Frontal cortex (tissue), 4 donors: ENCODE data around the gene RGPD8. TPM values are rescaled to one million over a fixed set of nuclear protein-coding genes. Genes with fewer than 3 reads are reported as not detected.
"Not testable (repeated sequence)": the region's sequence is repeated elsewhere in the genome, so short reads cannot be mapped to it uniquely, and the experiment has no call there.

Experiments
- DNase-seq, 2 donors: peaks; one replicate each; pipeline ENCODE4 v3.0.0; 2012; ENCODE audit warnings: low spot score in 2 of 2
- FAIRE-seq: peaks from 2 replicates; lab custom pipeline; 2012; peaks lifted over from hg19 to GRCh38; lab: Jason Lieb, UNC
- total RNA-seq: library from RNA; depleted of rRNA; stranded (reverse); fragments of >200 nt; gene quantifications from one replicate; pipeline ENCODE4 v1.2.3, GENCODE V29; 2014
- donor health status: control.
- donor health status: control.
- donor health status: control.

Gene RGPD8
- total RNA-seq, 1 donor from 2014 or later, result 39.1 TPM

DNA sequence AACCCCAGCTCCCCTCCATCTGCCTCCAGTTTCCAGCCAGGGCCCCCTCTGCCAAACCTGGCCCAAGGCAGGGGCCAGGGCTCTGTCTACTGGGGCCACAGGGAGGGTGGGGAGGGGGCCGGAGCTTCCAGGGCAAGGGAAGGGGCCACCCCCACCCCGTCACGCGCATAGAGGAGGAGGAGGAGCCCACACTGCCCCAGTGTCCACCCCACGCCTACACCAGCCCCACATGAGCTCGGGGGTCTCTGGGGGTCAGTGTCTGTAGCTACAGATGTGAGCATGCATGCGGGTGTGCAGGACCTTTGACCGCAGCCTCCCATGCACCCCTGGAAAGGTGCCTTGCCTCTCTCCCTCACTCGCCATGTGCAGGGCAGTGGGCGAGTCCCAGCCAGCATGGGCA, 3.5 kb upstream of the RGPD8 start:
- not testable (repeated sequence) for FAIRE-seq

DNA sequence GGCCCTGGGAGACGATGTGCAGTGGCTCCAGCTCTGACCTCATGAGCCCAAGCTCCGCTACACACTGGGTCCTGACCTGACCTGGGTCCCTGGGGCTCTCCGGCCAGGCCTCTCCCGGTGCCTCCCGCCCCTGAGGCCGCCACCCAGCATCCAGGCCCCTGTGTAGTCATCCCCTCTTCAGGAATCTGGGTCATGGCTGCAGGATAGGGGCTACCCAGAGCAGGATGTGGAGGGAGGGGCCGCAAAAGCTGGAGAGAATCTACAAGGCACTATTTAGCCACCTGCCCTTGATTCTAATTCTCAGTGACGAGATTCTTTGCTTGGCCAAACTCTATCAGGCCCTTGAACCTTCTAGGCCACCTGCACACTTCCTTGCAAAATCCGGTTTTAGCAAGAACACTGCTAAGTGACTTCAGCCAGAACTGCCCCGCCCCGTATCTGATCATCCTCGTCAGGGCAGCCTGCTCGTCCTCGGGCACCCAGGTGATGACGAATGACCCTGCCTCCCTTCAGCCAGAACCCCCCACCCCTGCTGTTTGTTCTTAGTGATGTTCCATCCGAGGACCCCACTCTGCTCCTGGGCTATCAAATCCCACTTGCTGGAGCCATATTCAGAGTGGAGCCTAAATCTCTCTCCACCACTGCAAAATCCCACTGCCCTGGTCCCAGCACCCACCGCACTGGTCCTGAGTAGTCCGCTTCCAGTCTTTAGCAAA, 2.4 kb upstream of the RGPD8 start:
- not testable (repeated sequence) for FAIRE-seq

More for the DNA sequence above, 3.5 kb upstream of the RGPD8 start:
- DNase-seq, result not testable (repeated sequence)

DNA sequence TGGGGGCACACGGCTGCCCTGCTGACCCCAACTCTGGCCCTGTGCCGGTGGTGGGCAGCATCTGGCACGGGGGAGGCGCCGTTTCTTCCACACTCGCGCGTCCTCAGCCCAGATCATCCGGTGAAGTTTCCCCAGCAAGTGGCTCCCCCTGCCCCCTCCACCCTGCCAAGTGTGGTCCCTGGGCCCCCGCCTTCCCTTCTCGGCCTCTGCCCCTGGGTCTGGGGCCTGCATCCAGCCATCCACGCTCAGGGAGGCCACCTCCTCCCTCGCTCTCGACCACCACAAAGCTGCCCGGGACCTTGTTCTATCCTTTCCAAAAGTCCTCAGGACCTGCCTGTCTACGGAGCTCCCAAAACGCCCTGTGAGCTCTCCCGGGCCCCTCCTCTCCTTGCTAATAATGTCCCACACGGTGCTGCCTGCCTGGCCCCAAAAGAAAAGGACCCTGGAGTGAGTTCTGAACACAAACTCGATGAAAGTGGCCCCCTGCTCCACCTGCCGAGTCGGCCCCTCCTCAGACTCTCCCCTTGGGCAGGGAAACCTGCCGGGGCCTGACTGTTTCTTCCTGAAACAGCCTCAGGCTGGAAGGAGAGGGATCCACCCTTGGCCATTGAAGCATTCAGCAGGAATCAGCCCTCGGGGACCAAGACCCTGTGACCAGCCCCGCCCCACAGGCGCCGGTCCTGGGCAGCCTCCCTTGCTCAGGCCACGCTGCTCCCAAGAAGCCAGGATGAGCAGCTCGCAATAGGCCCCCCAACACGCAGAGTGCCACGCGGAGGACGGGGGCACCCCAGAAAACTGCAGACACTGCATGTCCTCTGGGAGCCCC, 1.7 kb upstream of the RGPD8 start:
- DNase-seq, FAIRE-seq: not testable (repeated sequence)

More for the DNA sequence above, 2.4 kb upstream of the RGPD8 start:
- not testable (repeated sequence) for DNase-seq

DNA sequence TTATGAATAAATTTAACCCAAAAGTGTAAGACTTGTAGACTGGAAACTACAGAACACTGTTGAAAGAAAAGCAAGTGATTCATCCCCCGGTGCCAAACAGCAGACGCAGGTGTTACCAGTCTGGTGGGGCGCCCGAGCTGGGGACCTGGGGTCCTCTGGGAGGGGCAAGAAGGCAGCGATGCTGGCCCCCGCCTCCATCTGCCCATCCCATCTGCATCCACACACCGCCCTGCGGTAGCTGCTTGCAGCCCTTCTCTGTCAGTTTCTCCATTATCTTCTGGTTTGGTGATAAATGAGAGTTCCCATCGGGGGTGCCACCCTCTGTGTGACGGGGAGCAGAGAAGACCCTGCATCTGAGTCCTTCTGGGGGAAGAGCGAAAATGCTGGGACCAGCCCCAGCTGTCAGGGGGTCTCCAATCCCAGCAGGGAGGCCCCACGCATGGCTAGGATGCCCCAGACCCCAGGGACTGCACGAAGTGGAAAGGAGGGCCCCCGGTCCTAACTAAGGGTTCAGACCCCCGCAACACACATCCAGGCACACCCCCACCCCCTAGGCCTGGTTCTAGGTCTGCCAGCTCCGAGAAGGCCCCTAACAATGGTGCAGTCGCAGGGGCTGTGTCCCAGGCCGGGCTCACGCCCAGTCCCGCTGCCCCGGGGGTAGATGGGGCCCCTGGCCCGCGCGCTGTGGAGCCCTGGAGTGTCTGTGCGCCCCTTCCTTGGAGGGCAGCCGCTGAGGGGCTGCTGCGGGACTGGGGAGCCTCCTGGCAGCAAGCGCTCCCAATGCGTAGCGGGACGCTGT, 686 bp upstream of the RGPD8 start:
- FAIRE-seq (no peak), DNase-seq (peak in 1 of 2 donors; percentile 14)

DNA sequence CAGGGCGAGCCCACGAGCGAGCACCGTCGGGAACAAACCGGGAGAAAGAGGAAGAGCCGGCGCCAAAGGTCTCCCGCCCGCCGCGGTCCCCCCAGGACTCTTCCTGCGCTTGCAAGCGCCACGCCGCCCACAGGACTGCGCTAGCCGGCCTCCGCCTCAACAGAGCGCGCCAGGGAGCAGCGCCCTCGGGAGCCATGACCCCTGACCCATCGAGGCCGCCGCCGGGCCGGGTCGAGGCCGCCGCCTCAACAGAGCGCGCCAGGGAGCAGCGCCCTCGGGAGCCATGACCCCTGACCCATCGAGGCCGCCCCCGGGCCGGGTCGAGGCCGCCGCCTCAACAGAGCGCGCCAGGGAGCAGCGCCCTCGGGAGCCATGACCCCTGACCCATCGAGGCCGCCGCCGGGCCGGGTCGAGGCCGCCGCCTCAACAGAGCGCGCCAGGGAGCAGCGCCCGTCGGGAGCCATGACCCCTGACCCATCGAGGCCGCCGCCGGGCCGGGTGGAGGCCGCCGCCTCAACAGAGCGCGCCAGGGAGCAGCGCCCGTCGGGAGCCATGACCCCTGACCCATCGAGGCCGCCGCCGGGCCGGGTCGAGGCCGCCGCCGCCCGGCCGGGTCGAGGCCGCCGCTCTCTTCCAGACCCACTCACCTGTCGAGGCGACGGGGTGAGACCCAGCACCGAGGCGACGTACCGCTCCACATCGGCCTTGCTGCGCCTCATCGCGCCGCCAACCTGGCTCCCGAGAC, 538 bp downstream of the RGPD8 start:
- DNase-seq, FAIRE-seq: not testable (repeated sequence)

DNA sequence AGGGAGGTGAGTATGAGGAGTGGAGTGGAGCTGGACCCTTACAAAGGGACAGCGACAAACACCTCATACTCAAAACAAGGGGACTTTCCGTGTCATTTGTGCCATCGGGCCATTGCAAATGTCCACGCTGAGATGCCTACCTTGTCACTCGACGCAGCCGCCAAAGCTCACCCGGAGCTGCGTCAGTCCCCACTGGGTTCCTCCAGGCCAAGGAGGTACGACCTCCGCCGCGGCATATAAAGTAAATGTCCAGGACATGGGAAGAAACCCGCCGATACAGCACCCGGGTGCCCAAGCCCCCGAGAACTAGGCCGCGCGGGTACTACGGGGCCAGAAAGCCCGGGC, 1.1 kb downstream of the RGPD8 start:
- not testable (repeated sequence) for DNase-seq, FAIRE-seq

DNA sequence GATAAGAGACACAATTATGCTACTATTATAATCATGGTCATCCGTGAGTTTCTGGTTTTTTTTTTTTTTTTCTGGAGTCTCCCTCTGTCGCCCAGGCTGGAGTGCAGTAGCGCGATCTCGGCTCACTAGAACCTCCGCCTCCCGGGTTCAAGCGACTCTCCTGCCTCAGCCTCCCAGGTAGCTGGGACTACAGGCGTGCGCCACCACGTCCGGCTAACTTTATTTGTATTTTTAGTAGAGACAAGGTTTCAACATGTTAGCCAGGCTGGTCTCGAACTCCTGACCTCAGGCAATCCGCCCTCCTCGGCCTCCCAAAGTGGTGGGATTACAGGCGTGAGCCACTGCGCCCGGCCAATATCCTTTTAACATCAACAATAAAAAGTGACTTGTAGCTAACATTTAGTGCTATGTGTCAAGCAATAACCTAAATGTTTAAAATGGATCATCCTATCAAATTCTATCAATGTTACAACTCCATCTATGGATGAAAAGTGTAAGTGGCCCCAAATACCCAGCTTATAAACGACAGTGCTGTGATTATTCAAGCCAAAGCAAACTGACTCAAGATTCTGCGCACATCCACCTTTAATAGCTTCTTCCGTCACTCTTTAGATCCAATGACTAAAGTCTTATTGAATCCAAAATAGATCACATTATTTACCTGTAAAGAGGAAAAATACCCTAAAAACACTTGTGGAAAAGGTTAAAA, 1.7 kb downstream of the RGPD8 start:
- not testable (repeated sequence) for FAIRE-seq, DNase-seq

DNA sequence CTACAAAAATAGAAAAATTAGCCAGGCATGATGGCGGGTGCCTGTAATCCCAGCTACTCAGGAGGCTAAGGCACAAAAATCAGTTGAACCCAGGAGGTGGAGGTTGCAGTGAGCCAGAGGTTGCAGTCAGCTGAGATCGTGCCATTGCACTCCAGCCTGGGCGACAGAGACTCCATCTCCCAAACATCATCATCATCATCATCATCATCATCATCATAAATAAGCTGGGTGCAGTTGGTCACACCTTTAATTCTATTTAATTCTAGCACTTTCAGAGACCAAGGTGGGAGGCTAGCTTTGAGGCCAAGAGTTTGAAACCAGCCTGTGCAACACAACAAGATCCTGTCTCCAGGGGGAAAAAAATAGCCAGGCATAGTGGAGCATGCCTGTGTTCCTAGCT, 8.9 kb downstream of the RGPD8 start:
- DNase-seq, FAIRE-seq: not testable (repeated sequence)

DNA sequence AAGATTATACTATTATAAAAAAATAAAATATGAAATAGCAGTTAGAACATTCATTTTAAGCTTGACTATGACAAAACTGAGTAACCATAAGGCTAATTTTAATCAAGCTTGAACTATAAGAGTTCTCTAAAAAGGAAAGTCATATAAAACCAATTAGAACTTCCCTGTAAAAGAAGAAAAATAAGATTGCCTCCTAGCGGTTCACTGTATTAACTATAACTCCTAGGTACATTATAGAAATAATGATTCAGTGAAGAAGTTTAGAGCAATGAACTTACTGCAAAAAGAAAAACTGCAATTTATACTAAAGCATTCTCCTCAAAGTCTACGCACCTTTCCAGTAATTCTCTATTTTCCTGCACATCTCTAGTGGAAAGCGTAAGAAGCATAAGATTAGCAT, 16.6 kb downstream of the RGPD8 start:
- not testable (repeated sequence) for DNase-seq, FAIRE-seq

DNA sequence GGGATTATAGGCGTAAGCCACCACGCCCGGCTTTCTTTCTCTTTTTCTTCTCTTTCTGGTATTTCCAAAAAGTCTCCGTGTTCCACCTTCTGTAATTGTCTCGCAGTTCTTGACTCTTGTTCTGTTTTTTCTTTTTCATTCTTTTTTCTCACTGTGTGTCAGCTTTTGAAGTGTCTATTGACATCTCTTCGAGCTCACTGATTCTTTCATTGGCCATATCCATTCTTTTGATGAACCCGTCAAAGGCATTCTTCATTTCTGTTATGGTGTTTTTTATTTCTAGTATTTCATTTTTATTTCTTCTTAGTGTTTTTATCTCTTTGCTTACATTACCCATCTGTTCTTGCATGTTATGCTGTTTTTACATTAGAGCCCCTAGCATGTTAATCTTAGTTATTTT, 73.4 kb downstream of the RGPD8 start:
- DNase-seq, FAIRE-seq: not testable (repeated sequence)

DNA sequence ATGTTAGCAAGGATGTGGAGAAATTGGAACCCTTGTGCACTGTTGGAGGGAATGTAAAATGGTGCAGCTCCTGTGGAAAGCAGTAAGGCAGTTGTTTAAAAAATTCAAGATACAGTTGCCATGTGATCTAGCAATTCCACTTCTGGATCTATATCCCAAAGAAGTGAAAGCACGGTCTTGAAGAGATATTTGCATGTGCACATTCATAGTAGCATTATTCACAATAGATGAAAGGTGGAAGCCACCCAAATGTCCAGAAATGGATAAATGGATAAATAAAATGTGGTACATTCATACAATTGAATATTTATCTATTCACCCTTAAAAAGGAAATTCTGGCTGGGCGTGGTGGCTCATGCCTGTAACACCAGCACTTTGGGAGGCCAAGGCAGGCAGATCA, 79.1 kb downstream of the RGPD8 start:
- not testable (repeated sequence) for DNase-seq, FAIRE-seq

DNA sequence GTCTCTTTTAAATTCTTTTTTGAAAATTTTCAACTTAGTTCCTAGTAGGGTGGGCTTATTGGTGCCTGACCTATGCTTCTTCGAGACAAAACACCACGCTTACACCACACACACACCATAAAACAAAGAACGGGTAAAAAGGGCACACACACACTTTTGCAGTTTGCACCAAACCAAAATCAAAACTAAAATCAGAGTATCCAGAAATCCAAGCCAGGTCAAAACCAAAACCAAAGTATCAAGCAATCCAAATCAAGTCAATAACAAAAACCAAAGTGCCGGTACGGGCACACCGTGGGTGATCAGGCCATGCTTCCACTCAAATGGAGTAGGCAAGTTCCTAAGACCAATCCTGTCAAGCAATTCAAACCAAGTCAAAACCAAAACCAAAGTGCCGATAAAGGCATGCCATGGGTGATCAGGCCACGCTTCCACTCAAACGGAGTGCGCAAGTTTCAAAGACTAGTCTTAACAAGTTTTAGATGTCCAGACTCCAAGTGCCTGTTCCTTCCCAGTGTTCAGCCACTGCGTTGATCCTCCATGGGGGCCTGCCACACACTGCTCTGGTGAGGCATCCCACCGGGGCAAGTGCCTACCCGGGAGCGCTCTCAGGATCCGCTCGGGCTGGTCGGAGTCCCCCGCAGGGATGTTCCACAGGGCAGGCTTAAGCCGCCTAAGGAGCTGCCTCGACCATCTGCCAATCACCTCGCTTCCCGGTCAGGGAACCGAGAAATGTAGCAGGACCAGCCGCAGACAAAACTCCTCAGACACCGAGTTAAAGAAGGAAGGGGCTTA, 80.4 kb downstream of the RGPD8 start:
- not testable (repeated sequence) for DNase-seq

DNA sequence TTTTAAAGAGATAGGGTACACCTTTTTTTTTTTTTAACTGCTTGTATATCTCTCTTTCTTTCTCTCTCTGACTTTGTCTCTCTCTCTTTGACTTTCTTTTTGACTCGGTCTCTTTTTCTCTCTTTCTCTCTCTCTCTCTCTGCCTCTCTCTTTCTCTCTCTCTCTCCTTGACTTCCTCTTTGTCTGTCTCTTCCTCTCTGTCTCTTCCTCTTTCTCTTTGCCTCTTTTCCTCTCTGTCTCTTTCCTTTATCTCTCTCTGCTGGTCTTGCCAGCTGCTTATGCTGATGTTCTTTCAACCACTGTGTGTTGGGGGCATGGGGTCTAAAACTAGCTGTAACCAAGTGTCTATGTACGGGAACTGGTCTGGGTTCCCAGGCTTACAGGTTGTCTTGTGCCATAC, 81.2 kb downstream of the RGPD8 start:
- DNase-seq, FAIRE-seq: not testable (repeated sequence)

More for the DNA sequence above, 80.4 kb downstream of the RGPD8 start:
- not testable (repeated sequence) for FAIRE-seq

DNA sequence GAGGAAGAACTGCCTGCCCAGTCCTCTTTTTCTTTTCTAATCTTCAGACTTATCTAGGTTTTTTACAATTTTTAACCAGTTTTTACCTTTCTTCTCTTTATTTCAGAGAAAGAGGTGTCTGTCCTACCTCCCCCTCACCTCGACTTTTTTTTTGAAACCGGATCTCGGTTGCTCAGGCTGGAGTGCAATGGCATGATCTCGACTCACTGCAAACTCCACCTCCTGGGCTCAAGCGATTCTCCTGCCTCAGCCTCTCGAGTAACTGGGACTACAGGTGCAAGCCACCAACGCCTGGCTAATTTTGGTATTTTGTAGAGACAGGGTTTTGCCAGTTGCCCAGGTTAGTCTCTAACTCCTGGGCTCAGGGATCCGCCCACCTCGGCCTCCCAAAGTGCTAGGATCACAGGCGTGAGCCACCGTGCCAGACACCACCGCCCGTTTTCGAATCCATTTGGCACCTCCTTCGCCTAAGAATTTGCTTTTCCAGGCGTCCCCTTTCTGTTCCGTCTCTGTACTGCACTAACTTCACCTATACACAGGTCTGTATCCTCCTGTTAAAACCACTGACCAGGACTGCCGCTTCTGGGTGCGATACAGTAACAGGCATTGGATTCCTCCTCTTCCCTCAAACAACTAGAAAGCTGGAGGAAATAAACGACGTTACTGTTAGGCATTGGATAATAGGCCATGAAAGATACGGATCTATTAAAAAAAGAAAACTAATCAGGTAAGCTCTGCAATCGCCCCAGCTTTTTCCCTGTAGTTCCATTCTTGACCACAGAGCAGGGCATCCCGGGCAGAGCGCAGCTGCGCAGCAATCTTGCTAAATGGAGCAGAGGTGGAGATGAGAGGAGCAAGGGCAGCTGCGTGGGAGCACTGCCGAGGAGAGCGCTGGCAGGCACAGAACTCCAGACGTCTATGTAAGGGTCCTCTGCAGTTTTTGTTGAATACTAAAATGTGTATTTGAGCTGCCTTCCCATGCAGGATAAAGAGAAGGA, 88.1 kb downstream of the RGPD8 start:
- no peak for FAIRE-seq
- DNase-seq, result no peak

DNA sequence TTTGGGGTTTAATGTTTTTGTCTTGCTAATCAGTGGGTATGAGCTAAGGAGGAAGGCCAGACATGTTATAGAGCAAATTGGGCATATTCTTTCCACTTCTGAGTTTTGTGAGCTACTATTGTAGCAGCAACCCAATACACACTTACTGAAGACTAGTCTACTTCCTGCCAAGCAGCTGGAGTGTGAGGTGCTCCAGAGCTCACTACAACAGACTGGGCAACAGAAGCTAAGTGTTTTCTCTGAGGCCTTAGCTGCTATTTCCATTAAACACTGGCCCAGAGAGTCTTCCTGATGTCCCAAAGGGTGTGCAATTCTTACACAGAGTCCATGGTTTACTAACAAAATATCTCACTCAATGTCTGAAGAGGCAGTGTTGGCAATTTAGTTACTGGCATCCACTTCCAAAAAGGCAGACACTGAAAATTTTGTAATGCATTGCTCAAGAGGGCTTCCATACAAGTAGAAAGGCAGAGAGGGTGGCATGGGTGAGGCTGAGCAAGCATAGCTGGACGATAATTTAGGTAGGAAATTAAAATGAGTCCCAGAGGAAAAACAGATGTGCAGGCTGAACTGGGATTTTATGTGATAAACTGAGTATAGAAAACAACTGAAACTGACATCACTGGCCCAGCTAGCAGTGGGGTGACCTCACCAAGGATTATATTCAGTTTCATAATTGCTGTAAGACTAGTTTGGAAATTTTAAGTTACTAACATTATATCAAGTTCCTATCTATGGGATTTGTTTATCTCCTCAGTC, 89.4 kb downstream of the RGPD8 start:
- DNase-seq (no peak), FAIRE-seq (no peak)

DNA sequence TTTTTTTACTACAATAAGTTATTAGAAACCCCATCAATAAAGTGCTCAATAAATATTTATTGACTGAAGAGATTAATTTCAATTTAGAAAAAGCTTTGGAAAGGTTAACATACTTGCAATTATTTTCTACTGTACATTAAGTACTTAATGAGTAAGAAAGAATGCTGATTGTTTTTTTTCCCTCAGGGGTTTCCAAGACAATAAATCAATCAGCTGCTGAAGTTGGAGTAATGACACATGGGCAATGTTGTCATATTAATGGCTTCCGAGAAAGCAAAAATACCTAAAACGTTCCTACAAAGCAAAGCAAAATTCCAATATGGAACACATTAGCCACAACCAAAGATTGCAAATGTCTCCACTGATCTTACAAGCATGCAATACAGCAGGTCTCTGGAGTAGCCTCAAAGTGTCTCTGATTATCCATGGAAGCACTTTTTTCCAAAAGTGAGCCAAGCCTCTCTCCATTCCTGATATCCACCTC, 91.3 kb downstream of the RGPD8 start:
- FAIRE-seq (no peak), DNase-seq (no peak)
